GM18499 (cell line): Measurements from ENCODE around the gene FUOM.

Source experiments
- ATAC-seq: cut with Tn5 transposase; IDR thresholded peaks from one replicate; pipeline ENCODE4 v1.9.1; 2021; ENCODE audit warnings: moderate number of reproducible peaks; ENCODE audit not compliant: insufficient read depth, unreplicated experiment

FUOM gene

GRCh38 chr10:133353988-133354605 is 3.7 kb downstream of the FUOM start:
- no peak for ATAC-seq

- no peak for ATAC-seq
Observed at GRCh38 chr10:133353202-133353959, 4.4 kb downstream of the FUOM start.

- ATAC-seq: no peak
Observed at GRCh38 chr10:133351408-133352318, 6.2 kb downstream of the FUOM start.

DNA sequence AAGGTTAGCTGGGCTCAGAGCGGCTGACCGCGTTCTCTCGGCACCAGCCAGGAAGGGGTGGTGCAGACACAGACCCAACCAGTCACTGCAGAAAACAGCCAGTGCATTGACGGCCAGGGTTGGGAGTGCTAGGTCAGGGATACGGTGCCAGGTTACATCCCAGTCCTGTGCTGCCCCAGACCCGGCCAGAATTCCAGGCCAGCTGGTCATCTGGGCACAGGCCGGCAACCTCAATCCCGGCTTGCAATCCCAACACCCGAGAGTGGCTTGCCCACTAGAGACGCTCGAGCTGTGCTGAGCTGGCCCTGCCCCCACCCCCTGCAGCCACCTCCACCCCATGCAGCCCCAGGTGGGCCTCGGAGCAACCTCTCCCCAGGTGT is 6.9 kb downstream of the FUOM start:
- ATAC-seq: no peak

DNA sequence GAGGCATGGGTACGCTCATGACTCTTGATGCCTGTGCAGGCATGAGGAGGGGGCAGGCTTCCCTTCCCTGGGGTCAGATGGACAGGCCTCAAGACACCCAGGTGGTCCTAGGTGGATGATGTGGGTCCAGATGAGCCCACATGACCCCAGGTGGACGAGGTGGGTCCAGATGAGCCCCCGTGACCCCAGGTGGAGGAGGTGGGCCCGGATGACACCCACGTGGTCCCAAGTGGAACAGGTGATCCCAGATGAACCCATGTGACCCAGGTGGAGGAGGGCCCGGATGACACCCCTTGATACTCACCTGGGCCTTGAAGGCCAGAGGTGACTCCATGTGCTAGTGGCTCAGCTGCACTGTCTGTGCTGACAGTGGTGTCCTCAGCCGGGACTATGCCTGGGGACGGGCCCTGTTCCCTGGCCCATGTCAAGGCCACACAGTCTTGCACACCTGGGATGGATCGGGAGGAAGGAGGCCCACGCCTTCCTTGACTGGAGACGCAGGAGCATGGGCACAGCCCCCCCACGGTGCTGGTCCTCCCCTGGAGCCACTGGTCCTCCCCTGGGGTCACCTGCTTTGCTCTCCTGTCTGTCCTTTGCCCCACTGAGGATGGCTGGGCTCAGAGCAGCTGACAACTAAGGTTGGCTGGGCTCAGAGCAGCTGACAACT is 7.4 kb downstream of the FUOM start:
- no peak for ATAC-seq

- no peak for ATAC-seq
Observed at GRCh38 chr10:133349577-133350011, 8.2 kb downstream of the FUOM start.

DNA sequence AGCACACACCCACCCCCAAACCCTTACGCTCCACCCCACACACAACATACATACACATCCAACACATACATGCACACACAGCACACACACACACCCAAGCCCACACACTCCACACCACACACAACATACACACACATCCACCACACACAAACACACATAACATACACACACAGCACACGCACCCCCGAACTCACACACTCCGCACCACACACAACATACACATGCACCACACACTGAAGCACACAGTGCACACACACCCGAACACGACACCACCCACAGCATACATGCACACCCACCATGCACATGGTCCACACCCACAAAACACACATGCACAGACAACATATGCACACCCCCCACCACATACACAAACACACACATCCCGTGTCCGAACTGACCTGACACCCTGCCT is 8.7 kb downstream of the FUOM start:
- no peak for ATAC-seq

GRCh38 chr10:133347710-133348517 is 9.9 kb downstream of the FUOM start:
- no peak for ATAC-seq

DNA sequence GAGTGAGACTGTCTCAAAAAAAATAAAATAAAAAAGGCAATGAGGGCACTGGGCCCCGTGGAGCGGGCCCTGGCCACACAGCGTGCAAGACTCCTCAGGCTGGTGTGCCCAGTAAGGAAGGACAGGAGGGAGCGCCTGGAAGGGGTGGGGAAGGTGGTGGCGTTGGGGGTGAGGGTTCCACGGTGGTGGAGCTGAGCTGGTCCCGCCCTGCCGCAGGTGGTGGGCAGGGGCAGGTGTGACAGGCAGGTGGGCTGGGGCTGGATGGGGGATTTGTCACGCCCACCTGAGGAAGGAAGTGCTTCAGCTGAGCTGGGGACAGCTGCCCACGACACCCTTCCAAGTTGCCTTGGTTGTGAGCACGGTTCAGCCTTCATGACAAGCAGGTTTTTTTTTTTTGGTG is 11.4 kb downstream of the FUOM start:
- no peak for ATAC-seq

DNA sequence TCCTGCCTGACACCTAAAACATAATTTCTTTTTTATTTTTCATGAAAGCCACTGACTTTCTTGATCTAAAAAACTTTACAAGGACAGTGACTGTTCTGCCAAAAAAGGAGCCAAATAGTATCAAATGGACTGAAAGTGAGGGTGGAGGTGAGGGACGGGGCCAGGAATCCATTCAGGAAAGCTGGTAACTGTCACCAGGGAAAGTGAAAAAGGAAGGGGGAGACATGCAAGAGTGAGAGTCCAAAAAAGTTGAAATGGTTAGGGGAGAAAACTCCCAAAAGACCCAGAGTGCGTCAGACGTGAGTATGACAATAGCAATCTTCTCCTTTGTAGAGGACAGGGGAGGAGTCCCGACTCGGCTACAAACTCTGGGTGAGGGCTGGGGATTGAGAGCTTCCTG is 13.6 kb downstream of the FUOM start:
- ATAC-seq: no peak

- no peak for ATAC-seq
Observed at GRCh38 chr10:133343558-133343957, 14.3 kb downstream of the FUOM start.

DNA sequence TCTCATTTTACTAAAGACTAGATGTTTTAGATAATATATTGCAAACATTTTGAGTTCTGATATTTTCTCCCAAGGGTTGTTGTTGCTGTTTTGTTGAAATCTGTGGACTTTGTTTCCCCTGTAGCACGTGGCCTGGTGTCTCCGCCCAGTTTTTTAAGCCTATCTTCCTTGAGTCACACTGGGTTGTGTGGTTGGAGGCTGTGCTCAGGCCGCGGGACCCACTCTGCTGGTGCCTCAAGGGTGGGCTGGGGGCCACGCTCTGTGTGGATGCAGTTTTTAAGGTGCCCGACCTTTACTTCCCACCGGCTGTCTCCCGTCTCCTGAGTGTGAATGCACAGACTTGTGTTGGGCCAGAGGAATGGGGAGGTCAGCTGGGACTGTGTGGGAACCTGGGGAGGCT is 14.9 kb downstream of the FUOM start:
- ATAC-seq: no peak

DNA sequence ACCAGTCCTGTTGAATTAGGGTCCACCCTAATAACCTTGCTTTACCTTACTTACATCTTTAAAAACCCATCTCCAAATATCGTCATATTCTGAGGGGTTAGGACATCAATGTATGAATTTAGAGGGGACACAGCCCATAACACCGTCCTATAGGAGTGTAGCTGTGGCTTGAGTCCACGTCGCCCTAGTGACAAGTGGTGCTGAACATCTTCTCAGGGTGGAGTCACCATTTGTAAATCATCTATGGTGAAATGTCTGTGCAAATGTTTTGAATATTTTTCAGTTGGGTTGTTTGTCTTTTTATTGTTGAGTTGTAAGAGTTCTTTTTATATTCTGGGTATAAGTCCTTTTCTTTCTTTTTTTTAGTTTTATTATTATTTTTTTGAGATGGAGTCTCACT is 15.8 kb downstream of the FUOM start:
- no peak for ATAC-seq

DNA sequence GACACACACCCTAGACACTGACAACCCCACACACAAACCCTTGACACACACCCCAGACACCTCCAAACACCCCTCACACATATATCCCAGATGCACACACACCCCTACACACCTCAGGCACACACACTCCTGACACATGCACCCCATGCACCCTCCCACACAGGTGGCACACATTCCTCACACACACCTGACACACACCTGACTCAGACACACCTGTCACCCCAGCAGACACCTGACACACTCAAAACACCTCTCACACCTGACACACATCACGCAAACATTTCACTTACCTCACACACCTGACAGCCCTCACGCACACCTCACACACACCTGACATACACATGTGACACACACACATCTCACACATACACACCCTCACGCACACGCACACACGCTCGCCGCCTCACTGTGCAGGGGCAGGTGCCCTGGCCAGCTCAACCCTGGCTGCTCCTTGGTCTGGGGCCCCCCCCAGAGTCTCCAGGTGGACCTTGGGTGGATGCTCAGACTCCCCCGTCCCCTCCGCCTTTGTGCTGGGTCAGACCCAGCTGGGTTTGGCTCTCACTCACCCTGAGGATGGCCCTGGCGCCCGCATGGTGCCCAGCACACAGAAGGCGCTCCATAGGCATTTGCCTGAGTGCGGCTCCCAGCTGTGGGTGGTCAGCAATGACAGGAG is 18.0 kb downstream of the FUOM start:
- ATAC-seq: no peak

DNA sequence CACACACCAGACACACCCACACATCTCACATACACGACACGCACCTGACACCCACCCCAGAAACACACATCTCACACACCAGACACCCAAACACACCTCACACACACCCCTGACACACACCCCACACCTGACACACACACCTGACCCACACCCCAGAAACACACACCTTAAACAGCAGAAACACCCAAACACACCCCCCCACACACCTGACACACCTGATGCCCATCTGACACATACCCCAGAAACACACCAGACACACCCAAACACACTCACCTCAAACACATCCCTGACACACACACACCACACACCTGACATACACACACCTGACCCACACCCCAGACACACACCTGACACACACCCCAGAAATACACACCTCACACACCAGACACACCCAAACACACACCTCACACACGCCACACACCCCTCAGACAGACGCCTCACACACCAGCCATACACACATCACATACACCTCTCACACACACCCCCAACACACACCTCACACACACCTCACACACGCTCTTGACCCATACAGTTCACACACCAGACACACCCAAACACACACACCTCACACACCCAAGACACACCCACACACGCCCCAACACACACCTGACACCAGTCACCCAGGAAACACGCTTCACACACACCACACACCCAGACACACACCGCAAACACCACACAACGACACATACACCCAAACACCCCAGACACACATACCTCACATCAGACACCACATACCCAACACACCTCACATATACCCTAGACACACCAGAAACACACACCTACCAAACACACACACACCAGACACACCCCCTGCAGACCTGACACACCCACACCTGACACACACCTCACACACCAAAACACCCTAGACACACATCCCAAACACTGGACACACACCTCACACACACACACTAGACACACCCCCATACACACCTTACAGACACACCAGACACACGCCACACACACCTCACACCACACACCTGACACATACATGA is 19.4 kb downstream of the FUOM start:
- ATAC-seq: no peak

DNA sequence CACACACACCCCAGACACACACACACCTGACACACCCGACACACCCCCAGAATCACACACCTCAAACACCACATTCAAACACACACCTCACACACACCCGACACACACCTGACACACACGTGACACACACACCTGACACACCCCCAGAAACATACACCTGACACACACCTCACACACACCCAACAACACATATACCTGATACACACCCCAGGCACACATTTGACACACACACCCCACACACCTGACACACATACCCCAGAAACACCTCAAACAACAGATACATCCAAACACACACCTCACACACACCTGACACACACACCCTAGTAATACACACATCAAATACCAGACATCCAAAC is 20.5 kb downstream of the FUOM start:
- no peak for ATAC-seq

DNA sequence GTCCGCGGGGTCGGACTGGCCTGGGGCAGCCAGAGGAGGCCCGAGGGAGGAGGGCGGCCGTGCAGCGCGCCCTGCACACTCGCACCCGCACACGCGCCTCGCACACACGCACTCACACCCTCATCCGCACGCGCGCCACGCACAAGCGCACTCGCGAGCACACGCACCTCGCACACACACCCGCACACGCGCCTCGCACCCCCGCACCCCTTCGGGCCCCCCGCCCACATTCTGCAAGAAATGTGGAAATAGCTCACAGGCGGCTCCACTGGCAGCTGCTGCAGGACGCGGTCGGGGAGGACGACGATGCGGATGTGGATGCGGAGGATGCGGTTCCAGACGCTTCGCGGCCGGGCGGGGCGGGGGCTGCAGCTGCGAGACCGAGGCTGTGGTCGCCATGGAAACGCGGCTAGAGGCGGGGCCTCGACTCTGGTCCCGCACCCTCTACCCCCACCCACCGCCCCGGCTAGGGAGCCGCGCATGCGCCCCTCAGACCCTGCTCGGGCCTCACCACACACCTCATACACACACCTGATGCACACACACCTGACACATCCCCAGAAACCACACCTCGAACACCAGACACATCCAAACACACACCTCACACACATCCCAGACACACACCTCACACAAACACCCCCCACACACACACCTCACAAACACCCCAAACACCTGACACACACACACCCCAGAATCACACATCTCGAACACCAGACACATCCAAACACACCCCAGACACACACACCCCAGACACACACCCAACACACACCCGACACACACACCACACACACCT is 21.0 kb downstream of the FUOM start, which contains the start of gene CALY:
Gene CALY (minus strand): TSS at position 320 of the 793 bp plus-strand sequence. CDS start 7,907 bp downstream, outside the sequence.
- ATAC-seq: no peak
